Measurements from ENCODE around the gene SPATA16.
A peak's percentile ranks its signal among the peaks of the same experiment; 100 is the strongest.
"Not testable (repeated sequence)": the region's sequence is repeated elsewhere in the genome, so short reads cannot be mapped to it uniquely, and the experiment has no call there.

Gene SPATA16

DNA sequence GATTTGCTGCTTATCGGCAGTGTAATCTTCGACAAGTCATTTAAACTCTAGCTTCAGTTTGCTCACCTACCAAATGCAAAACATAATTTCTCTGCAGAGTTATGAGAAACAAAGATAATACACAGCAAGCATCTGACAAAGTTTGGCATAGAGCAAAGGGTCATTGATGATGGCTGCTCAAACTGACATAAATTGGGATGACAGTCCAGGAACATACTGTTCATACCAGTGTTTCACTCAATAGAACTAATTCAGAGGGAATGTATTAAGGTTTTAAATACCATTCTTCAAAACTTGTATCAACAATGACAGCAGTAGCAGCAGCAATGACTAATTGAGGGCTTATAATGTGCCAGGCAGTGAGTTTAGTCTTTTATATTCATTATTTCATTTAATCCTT, 137.6 kb downstream of the SPATA16 start:
- DNase-seq = no peak

DNA sequence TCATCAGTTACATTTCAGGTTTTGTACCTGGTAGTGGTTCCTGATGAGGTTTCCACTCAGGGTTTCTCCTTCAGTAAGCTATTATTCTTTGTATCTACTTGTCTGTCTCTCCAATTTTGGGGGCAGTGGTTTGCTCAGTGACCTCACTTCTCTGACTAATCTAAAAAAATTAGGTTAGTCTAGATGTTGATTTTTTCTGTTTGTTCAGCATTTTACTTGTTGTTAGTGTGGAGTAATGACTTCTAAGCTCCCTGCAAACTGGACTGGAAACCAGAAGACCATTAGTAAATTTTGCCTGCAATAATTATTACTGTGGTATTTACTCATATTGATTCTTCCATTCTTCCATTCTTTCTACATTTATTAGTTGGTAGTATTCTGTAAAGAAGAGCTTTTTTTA, 139.4 kb downstream of the SPATA16 start:
- no peak for DNase-seq

DNA sequence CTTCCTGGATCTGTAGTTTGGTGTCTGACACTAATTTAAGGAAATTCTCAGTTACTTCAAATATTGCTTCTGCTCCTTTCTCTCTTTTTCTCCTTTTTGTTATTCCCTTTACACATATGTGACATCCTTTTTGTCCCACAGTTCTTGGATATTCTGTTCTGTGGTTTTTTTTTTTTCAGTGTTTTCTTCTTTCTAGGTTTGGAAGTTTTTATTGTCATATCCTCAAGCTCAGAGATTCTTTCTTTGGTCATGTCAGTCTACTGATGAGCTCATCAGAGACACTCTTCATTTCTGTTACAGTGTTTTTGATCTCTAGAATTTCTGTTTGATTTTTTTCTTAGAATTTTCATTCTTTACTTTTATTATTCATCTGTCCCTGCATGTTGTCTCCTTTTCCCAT, 140.5 kb downstream of the SPATA16 start:
- no peak for DNase-seq

DNA sequence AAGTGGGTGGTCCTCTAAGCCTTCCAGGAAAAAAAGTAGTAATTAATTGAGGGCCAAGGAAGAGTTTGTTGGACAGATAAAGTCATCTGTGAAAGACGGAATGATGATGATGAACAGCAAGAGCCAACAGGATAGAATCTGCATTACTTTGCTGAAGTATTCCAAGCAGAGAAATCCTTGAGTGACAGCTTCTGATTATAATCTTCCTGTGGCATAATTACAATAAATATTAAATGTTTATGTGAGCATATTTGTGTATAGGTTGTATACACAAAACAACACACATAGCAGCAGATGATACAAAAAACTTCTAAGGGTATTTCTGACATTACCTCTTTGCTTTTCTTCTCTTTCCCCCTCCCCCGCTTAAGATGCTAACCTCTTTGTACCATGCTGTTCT, 147.6 kb downstream of the SPATA16 start:
- no peak for DNase-seq

DNA sequence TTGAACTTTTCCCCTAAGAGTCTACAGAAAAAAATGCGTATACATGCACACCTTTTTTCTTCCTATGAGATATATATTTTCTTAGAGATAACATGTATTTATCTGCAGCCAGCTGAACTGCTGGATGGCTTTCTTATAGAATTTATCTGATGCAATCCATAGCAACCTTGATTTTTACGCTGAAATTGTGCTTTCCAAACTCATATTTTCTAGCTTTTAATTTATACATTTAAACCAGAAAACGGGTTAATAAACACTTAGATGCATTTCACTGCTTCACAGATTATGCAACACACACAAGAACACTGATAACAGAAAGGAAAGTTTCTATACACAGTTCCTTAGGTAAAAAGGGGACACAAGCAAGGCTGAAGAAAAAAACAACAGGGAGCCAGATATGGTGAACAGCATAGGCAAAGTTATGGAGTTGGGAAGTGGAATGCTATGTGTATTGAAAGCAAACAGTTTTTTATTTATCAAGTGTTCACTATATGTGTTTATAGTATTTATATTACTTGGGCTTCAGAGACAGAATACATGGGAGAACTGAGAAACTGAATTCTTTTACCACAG, 149.5 kb downstream of the SPATA16 start:
- DNase-seq = no peak

- DNase-seq = no peak
These were observed 151.7 kb downstream of the SPATA16 start for GRCh38 chr3:172989373-172989772.

DNA sequence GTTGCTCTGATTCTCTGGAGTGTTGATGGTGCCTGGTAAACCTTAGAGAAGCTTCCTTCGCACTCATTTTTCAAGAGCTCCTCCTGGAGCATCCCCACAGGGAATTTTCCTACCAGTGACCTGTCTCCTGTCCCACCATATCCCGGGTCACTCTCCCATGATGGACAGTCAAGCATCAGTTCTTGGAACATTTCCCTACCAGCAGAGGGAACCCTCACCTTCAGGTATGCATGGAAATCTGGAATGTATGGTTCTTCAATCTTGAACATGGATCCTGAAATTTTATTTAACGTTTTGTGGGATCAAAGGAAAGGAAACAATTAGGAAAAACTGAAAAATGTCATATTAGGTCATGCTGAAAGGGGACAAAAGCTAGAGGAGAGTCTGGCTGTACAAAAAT, 153.8 kb downstream of the SPATA16 start:
- peak in 1 of 2 experiments; percentile 1 for DNase-seq

DNA sequence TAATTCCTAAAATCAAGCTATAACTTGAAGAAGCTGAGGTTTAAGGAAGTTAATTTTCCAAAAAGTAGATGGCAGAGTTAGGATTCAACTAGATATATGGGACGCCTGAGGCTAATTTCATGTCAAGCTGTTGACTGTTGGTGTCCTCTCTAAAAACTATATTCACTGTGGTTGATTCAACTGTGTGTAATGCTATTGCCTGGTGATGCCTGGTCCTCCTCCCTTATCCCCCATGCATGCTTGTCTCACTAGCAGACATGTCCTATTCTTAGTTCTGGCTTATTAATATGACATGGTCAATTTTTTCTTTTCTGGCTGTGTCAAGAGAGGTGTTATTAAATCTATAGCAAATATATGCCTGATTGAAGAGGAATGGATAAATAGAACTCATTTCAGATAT, 156.1 kb downstream of the SPATA16 start:
- no peak for DNase-seq

GRCh38 chr3:172982736-172983364, 158.2 kb downstream of the SPATA16 start:
- DNase-seq = no peak

DNA sequence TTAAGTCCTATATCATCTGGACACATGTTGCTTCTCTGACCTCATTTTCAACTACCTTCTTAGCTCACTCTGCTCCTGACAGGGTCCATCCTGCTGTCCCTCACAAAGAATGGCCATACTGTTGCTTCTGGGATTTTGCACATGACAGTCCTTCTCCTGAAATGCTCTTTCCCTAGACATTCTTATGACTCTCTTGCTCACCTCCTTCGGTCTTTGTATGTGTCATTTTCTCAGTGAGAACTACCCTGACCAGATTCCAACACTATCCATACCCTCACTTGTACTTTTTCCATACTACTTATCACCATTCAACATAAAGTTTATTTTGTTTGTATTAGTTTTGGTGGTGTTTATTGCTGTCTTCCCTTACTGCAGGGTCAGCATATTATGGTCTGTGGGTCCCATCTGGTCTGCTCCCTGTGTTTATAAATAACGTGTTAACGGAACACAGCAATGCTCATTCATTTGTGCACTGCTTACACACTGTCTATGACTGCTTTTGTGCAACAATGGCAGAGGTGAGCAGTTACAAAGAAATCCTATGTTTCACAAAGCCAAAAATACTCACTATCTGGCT, 159.5 kb downstream of the SPATA16 start:
- no peak for DNase-seq

- DNase-seq = no peak
These were observed 160.2 kb downstream of the SPATA16 start for GRCh38 chr3:172980849-172981248.

DNA sequence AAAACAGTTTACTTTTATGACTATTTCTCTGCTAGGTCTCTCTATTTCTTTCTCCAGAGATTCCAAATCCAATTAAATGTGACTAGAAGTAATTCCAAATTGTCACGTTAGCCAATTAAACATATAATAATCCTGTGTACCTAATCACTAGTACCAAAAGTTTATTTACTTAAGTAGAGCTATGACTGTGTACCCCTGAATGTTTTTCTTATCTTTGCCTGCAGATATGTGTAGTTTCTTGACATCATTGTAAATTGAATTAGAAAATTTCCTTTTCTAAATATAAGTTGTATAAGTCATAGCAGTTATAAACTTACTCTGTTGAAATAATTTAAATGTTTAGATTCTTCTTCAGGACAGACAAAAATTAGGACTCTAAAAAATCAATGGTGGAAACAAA, 163.3 kb downstream of the SPATA16 start:
- no peak for DNase-seq

DNA sequence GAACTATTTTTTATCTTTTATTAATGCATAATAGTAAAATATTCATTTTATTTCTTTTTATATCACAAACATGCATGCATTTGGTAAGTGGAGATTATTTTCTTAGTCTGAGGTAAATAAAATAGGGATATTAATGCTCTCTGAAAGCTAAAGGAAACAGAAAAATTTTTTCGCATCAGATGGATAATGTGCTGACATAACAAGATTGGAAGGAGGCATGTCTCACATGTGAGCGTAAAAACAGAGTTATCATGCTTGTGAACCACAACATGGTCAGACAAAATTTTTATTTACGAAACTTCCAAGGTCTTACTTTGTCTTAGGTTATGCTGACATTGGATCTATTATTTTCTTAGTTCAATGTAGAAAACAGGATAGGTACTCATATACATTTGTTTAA, 166.1 kb downstream of the SPATA16 start:
- DNase-seq = no peak

GRCh38 chr3:172973799-172974198, 167.2 kb downstream of the SPATA16 start:
- no peak for DNase-seq

DNA sequence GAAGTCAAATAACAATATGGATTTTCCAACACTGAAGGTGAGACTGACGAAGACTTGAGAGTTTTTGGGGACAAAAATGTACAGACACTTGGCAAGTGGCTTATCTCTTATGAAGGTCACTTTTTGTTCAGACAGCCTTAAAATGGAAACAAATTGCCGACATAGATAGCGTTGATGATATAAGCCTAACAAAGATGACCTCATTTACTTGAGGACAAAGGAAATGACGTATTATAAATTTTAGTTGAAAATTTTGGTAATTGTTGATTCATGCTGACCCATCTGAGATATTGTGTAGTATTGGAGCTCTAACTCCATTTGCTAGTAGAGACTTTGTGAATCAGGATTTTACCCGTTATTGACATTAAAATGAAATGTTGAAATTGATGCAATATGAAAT, 168.3 kb downstream of the SPATA16 start:
- no peak for DNase-seq

- DNase-seq = no peak
These were observed 169.0 kb downstream of the SPATA16 start for GRCh38 chr3:172972067-172972466.

DNA sequence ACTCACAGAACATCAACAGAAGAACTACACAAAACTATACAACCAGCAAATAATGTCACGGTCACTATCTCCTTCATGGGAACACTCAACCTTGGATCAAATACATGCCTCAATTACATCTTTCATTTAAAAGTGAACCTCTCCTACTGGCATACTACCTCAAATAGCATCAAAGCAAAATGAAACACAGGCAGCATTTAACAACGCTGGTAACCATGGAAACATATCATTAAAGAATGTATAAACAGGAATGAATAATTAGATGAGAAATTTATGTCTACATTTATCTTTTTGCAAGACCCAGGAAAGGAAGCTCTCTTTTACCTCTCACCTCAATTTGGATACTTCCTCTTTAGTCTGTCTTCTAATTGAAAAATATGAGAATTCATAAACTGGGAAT, 172.4 kb downstream of the SPATA16 start:
- DNase-seq = no peak

- no peak for DNase-seq
These were observed 175.8 kb downstream of the SPATA16 start for GRCh38 chr3:172965256-172965655.

DNA sequence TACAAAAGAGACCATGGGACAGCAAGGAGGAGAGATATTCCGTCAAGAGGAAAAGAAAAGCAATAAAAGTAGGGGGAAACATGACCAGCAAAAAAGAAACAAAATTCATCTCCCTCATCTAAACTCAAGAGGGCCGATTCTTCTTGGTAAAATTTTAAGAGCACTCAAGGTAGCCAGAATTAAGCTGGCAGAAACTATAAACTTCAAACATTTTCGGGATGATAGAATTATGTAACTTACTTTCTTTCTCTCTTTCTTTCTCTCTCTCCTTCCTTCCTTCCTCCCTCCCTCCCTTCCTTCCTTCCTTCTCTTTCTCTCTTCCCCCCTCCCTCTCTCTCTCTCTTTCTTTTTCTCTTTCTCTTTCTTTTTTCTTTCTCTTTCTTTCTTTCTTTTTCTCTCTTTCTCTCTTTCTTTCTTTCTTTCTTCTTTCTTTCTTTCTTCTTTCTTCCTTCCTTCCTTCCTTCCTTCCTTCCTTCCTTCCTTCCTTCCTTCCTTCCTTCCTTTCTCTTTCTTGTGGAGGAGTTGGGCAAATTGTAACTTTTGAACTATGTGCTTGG, 180.3 kb downstream of the SPATA16 start:
- DNase-seq = not testable (repeated sequence)

DNA sequence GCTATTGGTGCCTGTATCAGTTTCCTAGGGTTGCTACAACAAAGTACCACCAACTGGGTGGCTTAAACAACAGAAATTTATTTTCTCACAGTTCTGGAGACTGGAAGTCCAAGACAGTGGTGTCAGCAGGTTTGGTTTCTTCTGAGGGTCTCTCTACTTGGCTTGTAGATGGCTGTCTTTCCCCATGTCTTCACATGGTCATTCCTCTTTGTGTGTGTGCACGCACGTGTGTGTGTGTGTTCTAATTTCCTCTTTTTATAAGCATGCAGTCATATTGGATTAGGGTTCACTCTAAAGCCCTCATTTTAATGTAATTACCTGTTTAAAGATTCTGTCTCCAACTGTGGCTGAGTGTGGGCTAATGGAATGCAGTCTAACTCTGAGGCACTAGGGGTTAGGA, 182.5 kb downstream of the SPATA16 start:
- DNase-seq = no peak

DNA sequence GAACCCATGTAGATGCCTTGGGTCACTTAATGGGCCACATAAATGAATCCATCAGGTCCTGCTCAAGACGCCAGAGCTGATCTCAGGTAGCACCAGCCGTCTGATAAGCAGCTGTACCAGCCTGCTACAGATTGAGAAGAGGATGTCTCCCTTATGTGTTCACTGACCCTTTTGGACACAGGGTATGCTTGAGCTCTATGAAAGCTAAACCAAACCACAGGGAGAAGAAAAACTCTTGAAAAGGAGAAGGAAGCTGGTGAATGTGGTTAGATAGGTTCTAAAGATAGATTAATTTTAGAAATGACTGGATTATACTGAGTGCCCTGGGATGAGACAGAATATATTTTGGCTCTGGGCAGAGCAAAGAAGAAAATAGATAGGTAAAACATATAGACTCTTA, 187.5 kb downstream of the SPATA16 start:
- DNase-seq = no peak

GRCh38 chr3:172951511-172951910, 189.5 kb downstream of the SPATA16 start:
- DNase-seq = no peak

DNA sequence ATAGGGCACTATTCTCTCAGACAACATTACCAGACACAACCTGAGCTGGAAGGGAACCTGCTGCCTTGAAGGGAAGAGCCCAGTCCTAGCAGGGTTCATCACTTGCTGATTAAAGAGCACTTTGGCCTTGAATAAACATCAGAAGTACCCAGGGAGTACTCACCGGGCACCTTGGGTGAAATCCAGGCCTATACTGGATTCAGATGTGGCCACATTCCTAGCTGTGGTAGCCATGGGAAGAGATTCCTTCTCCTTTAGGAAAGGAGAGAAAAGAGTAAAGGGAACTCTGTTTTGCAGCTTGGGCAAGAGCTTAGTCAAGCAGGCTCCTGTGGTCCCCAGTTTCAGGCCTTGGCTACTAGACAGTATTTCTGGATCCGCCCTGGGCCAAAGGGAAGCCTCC, 195.0 kb downstream of the SPATA16 start:
- DNase-seq = no peak

DNA sequence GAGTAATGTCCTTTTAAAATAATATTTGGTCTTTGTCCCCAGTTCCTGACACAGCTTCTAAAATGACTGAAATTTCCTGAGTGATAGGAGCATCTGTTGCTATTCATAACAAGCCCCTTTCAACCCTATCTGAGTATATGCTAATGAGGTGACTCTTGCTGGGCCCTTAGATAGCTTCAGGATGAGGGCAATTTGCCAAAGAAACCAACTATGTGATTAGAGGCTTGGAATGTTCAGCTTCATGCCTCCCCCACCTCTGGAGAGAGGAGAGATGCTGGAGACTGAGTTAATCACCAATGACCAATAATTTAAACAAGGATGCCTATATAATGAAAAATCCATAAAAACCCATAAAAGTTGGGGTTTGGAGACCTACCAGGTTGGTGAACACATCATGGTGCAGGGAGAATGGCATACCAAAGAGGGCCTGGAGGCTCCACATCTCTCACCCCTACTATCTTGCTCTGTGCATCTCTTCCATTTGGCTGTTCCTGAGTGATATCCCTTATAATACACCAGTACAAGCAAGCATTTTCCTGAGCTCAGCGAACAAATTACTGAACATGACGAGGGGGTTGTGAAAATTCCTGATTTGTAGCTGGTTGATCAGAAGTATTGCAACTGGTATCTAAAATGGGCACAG, 201.3 kb downstream of the SPATA16 start:
- no peak for DNase-seq

Data from SHP77 (cell line).